Neural cell (in vitro differentiated cells): ENCODE data around the gene NFIA. TPM values are rescaled to one million over a fixed set of nuclear protein-coding genes. Genes with fewer than 3 reads are reported as not detected.

Source experiments
- H2AFZ ChIP-seq: fragments of 200-600, 300-800 bp; sonication (generic), shearing (Covaris generic); 2 replicates; pipeline ENCODE4 v1.6.0; 2014; ENCODE audit warnings: low read depth, mild to moderate bottlenecking, antibody characterized with exemption, low read length, moderate library complexity
- H3F3A ChIP-seq: fragments of 200-600 bp; shearing (Covaris generic); 2 replicates; pipeline ENCODE4 v1.6.1; 2016; ENCODE audit warnings: mild to moderate bottlenecking, moderate library complexity, mixed read lengths, antibody characterized with exemption, low read length; ENCODE audit not compliant: insufficient read depth, poor library complexity, severe bottlenecking
- H3K27ac ChIP-seq: fragments of 200-600, 300-800 bp; sonication (generic), shearing (Covaris generic); 2 replicates; pipeline ENCODE4 v1.5.1; 2014; ENCODE audit warnings: mild to moderate bottlenecking, low read length, moderate library complexity
- H3K27me3 ChIP-seq: fragments of 300-800, 200-600 bp; sonication (generic), shearing (Covaris generic); 2 replicates; pipeline ENCODE4 v1.6.0; 2014; ENCODE audit warnings: mild to moderate bottlenecking, low read depth, low read length, moderate library complexity; ENCODE audit not compliant: insufficient read depth
- H3K36me3 ChIP-seq: fragments of 300-800, 200-600 bp; sonication (generic), shearing (Covaris generic); 2 replicates; pipeline ENCODE4 v1.5.1; 2014; ENCODE audit warnings: mild to moderate bottlenecking, antibody characterized with exemption, low read length, moderate library complexity; ENCODE audit not compliant: insufficient read depth
- H3K4me2 ChIP-seq: fragments of 300-800, 200-600 bp; sonication (generic), shearing (Covaris generic); 2 replicates; pipeline ENCODE4 v1.6.0; 2014; ENCODE audit warnings: mild to moderate bottlenecking, low read length
- H3K4me3 ChIP-seq: fragments of 300-800, 200-600 bp; sonication (generic), shearing (Covaris generic); 2 replicates; pipeline ENCODE4 v1.5.1; 2014; ENCODE audit warnings: mild to moderate bottlenecking, low read length, moderate library complexity
- H3K79me2 ChIP-seq: fragments of 200-600 bp; shearing (Covaris generic); replicated peaks from 2 replicates; pipeline ENCODE4 v1.6.0; 2014; ENCODE audit warnings: mild to moderate bottlenecking, low read length, moderate library complexity; ENCODE audit not compliant: insufficient read depth
- H3K9ac ChIP-seq: fragments of 300-800, 200-600 bp; sonication (generic), shearing (Covaris generic); 2 replicates; pipeline ENCODE4 v1.6.1; 2016; ENCODE audit warnings: mild to moderate bottlenecking, low read length, mixed read lengths
- H3K9me2 ChIP-seq: fragments of 200-600 bp; shearing (Covaris generic); 2 replicates; pipeline ENCODE4 v1.6.1; 2016; ENCODE audit warnings: mild to moderate bottlenecking, low read length, mixed read lengths; ENCODE audit not compliant: insufficient read depth
- H3K9me3 ChIP-seq: fragments of 200-600, 300-800 bp; sonication (generic), shearing (Covaris generic); 2 replicates; pipeline ENCODE4 v1.6.1; 2016; ENCODE audit warnings: mild to moderate bottlenecking, mixed run types, low read length, moderate library complexity, mixed read lengths
- H4K20me1 ChIP-seq: fragments of 200-600 bp; shearing (Covaris generic); 2 replicates; pipeline ENCODE4 v1.6.1; 2016; ENCODE audit warnings: mild to moderate bottlenecking, mixed run types; ENCODE audit not compliant: insufficient read depth
- CTCF ChIP-seq: fragments of 450-650 bp; IDR thresholded peaks from 2 replicates; pipeline ENCODE4 v1.5.1; 2014; ENCODE audit warnings: antibody characterized with exemption, mild to moderate bottlenecking, moderate library complexity; ENCODE audit not compliant: poor library complexity, severe bottlenecking
- EP300 ChIP-seq: fragments of 450-650 bp; conservative IDR thresholded peaks from 2 replicates; pipeline ENCODE4 v1.6.1; 2014; ENCODE audit warnings: antibody characterized with exemption, mild to moderate bottlenecking, moderate library complexity; ENCODE audit not compliant: poor library complexity, severe bottlenecking
- EZH2 ChIP-seq: fragments of 200-600, 300-800 bp; shearing (Covaris generic), sonication (generic); IDR thresholded peaks from 2 replicates; pipeline ENCODE4 v1.6.1; 2014; ENCODE audit warnings: antibody characterized with exemption, low read length, borderline replicate concordance, mild to moderate bottlenecking; ENCODE audit not compliant: insufficient read depth, poor library complexity, severe bottlenecking
- MXI1 ChIP-seq: fragments of 450-650 bp; conservative IDR thresholded peaks from 2 replicates; pipeline ENCODE4 v1.6.1; 2014; ENCODE audit warnings: antibody characterized with exemption, mild to moderate bottlenecking; ENCODE audit not compliant: poor library complexity, severe bottlenecking
- POLR2AphosphoS5 ChIP-seq: IDR thresholded peaks from 2 replicates; pipeline ENCODE4 v1.6.1; 2012
- RAD21 ChIP-seq: fragments of 450-650 bp; conservative IDR thresholded peaks from 2 replicates; pipeline ENCODE4 v1.6.1; 2014; ENCODE audit warnings: antibody characterized with exemption, mild to moderate bottlenecking, moderate library complexity
- REST ChIP-seq: IDR thresholded peaks from 2 replicates; pipeline ENCODE4 v1.6.1; 2012; ENCODE audit warnings: borderline replicate concordance
- SMC3 ChIP-seq: fragments of 450-650 bp; conservative IDR thresholded peaks from 2 replicates; pipeline ENCODE4 v1.6.1; 2014; ENCODE audit warnings: antibody characterized with exemption, mild to moderate bottlenecking, moderate library complexity; ENCODE audit not compliant: poor library complexity
- TAF1 ChIP-seq: IDR thresholded peaks from 2 replicates; pipeline ENCODE4 v1.6.1; 2012; ENCODE audit warnings: low read depth
- polyA plus RNA-seq: library from polyadenylated mRNA; depleted of rRNA; stranded (reverse); fragments of >200 nt; gene quantifications from 2 replicates; pipeline ENCODE4 v1.2.3, GENCODE V29; 2014

Gene NFIA
- polyA plus RNA-seq, 1 donor from 2014 or later: 0.47 TPM

GRCh38 chr1:61204528-61204927, 122.2 kb downstream of the NFIA start:
- H4K20me1 ChIP-seq: no peaks in the 10 kb centered on the region
- no peak overlapping the region for H3K4me3 ChIP-seq
- H3K27ac ChIP-seq: no peak overlapping the region
- H3K36me3 ChIP-seq: no peaks in the 10 kb centered on the region
- H3K9ac ChIP-seq: no peak overlapping the region
- no peak for TF ChIP-seq EZH2
- no peaks in the 10 kb centered on the region for H3K9me3 ChIP-seq
- no peaks in the 10 kb centered on the region for H3K9me2 ChIP-seq
- H3K4me2 ChIP-seq: no peak overlapping the region
- H2AFZ ChIP-seq: no peak overlapping the region
- H3F3A ChIP-seq: no peaks in the 10 kb centered on the region
- H3K79me2 ChIP-seq: no peaks in the 10 kb centered on the region
- no peaks in the 10 kb centered on the region for H3K27me3 ChIP-seq

- Histone ChIP-seq H3K9ac (no peak overlapping the region), H3K4me2 (no peak overlapping the region), H3K9me3 (no peaks in the 10 kb centered on the region), H3K27ac (no peak overlapping the region), H3K9me2 (no peaks in the 10 kb centered on the region), H3K79me2 (no peaks in the 10 kb centered on the region), H3F3A (no peaks in the 10 kb centered on the region), H2AFZ (no peak overlapping the region), H3K4me3 (no peak overlapping the region), H3K27me3 (no peaks in the 10 kb centered on the region), H4K20me1 (no peaks in the 10 kb centered on the region), H3K36me3 (no peaks in the 10 kb centered on the region)
- no peak for TF ChIP-seq CTCF
- TF ChIP-seq TAF1: no peak
- no peak for TF ChIP-seq SMC3
- no peak for TF ChIP-seq RAD21
- TF ChIP-seq MXI1: no peak
- TF ChIP-seq EP300: no peak
- no peak for TF ChIP-seq POLR2AphosphoS5
These were observed 125.1 kb downstream of the NFIA start for GRCh38 chr1:61207416-61207815.

GRCh38 chr1:61208172-61208571, 125.8 kb downstream of the NFIA start:
- Histone ChIP-seq H3K9ac (no peak overlapping the region), H3K4me2 (no peak overlapping the region), H2AFZ (no peak overlapping the region), H3K27me3 (no peaks in the 10 kb centered on the region), H3K36me3 (no peaks in the 10 kb centered on the region), H3K4me3 (no peak overlapping the region), H3K9me2 (no peaks in the 10 kb centered on the region), H3K27ac (no peak overlapping the region), H3K79me2 (no peaks in the 10 kb centered on the region), H3F3A (no peaks in the 10 kb centered on the region), H4K20me1 (no peaks in the 10 kb centered on the region), H3K9me3 (no peaks in the 10 kb centered on the region)
- no peak for TF ChIP-seq REST
- TF ChIP-seq TAF1: no peak
- no peak for TF ChIP-seq POLR2AphosphoS5
- TF ChIP-seq MXI1: no peak
- TF ChIP-seq RAD21: no peak
- no peak for TF ChIP-seq SMC3
- TF ChIP-seq EP300: no peak
- TF ChIP-seq CTCF: no peak
- no peak for TF ChIP-seq EZH2
